Colonic mucosa (tissue), 4 donors: ENCODE results near the gene EXOC1. TPM values are rescaled to one million over a fixed set of nuclear protein-coding genes. Genes with fewer than 3 reads are reported as not detected.

ENCODE experiments used
- DNase-seq: peaks from one replicate; pipeline ENCODE4 v3.0.0-alpha.2; 2020
- H3K27ac ChIP-seq: fragments of 200-600 bp; one replicate; pipeline ENCODE4 v1.8.0; 2021
- H3K27me3 ChIP-seq: fragments of 200-600 bp; one replicate; pipeline ENCODE4 v1.8.0; 2021
- H3K36me3 ChIP-seq: fragments of 200-600 bp; one replicate; pipeline ENCODE4 v1.8.0; 2021
- H3K4me1 ChIP-seq: fragments of 200-600 bp; one replicate; pipeline ENCODE4 v1.8.0; 2021; ENCODE audit warnings: mild to moderate bottlenecking
- H3K4me3 ChIP-seq: fragments of 200-600 bp; one replicate; pipeline ENCODE4 v1.8.0; 2021
- H3K9ac ChIP-seq, 2 donors: one replicate each; pipeline ENCODE4 v1.7.0; 2013; ENCODE audit warnings: control low read depth in 2 of 2, low read depth in 2 of 2, low read length in 2 of 2
- H3K9me3 ChIP-seq: fragments of 200-600 bp; one replicate; pipeline ENCODE4 v1.8.0; 2021
- intact Hi-C: fragments of 100-400 bp; cut with DNase I; formaldehyde crosslinking; loops from one replicate; pipeline ENCODE4 v1.14.1; 2022
- total RNA-seq, 2 donors: library from RNA; stranded (reverse); fragmentation: NEBNext Ultra II Directional in 1 of 2; extraction: Animal tissue kit (Norgen Biotek cat#: 25700) in 1 of 2; gene quantifications; one replicate each; pipeline ENCODE4 v1.2.1, GENCODE V29; 2021
- TF ChIP-seq, protein P1 (sequence below): fragments of 200-600 bp; IDR thresholded peaks from one replicate; pipeline ENCODE4 v1.8.0; 2022; ENCODE audit warnings: antibody characterized with exemption, mild to moderate bottlenecking
- donor health status: healthy.
- donor health status: DM: no; HTN: no; CAD: no.
- donor health status: DM: no; HTN: no; CAD: no.

EXOC1 gene
- total RNA-seq, 2 donors from 2014 or later, result 28.9 to 31.8 TPM

DNA sequence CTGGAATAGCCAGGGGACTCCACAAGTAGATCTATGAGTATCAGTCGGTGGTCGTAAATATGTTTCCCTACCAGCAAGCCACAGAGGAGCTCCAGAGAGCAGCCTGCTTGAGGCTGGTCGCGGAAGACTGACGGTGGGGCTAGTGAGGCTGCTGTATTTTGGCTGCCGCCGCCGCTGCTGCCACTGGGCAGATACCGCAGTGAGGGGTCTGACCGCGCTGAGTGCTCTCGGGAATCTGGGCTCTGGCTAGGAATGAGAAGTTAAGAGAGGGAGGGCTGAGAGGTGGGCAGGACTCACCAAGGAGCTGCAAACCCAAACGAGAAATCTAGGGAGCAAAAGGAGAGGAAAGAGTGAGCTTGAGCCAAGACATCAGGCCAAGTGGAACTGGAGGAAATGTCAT is 33.8 kb upstream of the EXOC1 start, which contains the start of gene EXOC1L:
EXOC1L (plus strand) TSS at position 157 of the 400 bp plus-strand sequence; CDS start at position 394, 237 bp downstream.
- Histone ChIP-seq H3K27me3 (no peaks in the 10 kb centered on the region), H3K9me3 (no peaks in the 10 kb centered on the region), H3K27ac (no peak within 1 kb of the TSS), H3K4me1 (no peaks in the 10 kb centered on the region), H3K9ac (peak within 1 kb of the TSS in 1 of 2 donors; percentile 14), H3K36me3 (no peaks in the 10 kb centered on the region), H3K4me3 (no peak within 1 kb of the TSS)
- intact Hi-C loops, result no loop called here
- TF ChIP-seq, protein P1, sequence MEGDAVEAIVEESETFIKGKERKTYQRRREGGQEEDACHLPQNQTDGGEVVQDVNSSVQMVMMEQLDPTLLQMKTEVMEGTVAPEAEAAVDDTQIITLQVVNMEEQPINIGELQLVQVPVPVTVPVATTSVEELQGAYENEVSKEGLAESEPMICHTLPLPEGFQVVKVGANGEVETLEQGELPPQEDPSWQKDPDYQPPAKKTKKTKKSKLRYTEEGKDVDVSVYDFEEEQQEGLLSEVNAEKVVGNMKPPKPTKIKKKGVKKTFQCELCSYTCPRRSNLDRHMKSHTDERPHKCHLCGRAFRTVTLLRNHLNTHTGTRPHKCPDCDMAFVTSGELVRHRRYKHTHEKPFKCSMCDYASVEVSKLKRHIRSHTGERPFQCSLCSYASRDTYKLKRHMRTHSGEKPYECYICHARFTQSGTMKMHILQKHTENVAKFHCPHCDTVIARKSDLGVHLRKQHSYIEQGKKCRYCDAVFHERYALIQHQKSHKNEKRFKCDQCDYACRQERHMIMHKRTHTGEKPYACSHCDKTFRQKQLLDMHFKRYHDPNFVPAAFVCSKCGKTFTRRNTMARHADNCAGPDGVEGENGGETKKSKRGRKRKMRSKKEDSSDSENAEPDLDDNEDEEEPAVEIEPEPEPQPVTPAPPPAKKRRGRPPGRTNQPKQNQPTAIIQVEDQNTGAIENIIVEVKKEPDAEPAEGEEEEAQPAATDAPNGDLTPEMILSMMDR, result no peak
- no peak for DNase-seq

DNA sequence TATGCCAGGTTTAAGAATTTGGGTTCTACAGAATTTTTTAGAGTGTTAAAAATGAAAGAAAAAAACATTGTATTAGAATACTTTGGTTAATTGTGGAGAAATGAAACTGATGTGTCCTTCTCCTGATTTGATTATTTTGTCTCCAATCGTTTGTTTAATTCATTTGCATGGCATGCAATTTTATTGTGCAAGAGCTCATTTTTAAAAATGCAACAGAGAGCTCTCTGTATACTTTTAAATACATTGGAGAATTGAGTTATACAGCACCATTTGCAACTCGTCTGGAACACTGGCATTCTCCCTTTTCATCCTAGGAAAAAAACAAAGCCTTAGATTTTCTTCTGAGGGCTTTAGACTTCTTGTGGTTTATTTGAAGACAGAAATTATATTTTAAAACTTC is 33.2 kb upstream of the EXOC1 start:
- DNase-seq, result no peak
- no peaks in the 10 kb centered on the region for H3K27me3 ChIP-seq
- no peaks in the 10 kb centered on the region for H3K36me3 ChIP-seq
- intact Hi-C loops, result no loop called here
- H3K4me1 ChIP-seq, result no peaks in the 10 kb centered on the region
- H3K9me3 ChIP-seq, result no peaks in the 10 kb centered on the region
- no peak overlapping the region for H3K9ac ChIP-seq
- TF ChIP-seq, protein P1, result no peak
- no peak overlapping the region for H3K4me3 ChIP-seq
- H3K27ac ChIP-seq, result no peak overlapping the region

DNA sequence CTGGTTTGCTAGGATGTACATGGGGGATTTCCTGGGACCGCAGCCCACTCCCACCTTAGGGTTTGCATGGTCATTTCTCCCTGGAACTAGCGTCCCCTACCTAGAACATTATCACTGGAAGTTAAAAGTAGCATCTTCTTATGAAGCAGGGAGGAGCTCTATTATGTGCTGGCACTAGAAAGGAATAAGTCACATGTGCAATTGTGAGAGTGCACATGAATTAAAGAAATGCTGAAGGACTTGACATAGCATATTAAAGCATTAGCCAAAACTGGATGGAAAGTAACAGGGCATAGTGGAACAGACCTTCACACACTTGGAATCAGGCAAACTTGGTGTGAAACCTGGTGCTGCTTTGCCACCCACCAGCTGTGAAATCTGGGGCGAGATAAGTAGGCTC is 31.1 kb upstream of the EXOC1 start:
- DNase-seq, result no peak
- Histone ChIP-seq H3K27ac (no peak overlapping the region), H3K36me3 (no peaks in the 10 kb centered on the region), H3K4me1 (no peaks in the 10 kb centered on the region), H3K9ac (no peak overlapping the region), H3K4me3 (no peak overlapping the region), H3K27me3 (no peaks in the 10 kb centered on the region), H3K9me3 (no peaks in the 10 kb centered on the region)
- TF ChIP-seq, protein P1, result no peak
- intact Hi-C loops, result no loop called here

DNA sequence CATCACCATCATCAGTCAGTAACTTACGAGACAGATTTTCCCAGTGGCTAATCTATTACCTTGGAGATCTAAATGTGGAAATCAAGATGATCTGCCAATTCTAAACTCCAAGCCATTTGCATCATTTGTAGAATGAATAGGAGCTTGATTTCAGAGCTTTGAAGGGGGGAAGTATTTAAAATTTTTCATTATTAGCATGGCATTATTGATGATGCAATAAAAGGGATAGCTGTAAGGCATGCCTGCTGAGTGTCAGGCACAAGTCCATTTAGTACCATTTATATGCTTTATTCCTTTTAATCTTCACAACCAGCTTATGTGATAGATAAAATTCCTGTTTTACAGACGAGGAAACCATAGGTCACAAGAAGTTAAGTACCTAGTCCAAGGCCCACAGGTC is 28.6 kb upstream of the EXOC1 start:
- TF ChIP-seq, protein P1, result no peak
- Histone ChIP-seq H3K36me3 (no peaks in the 10 kb centered on the region), H3K4me3 (no peak overlapping the region), H3K9ac (no peak overlapping the region), H3K4me1 (no peaks in the 10 kb centered on the region), H3K27me3 (no peaks in the 10 kb centered on the region), H3K9me3 (no peaks in the 10 kb centered on the region), H3K27ac (no peak overlapping the region)
- intact Hi-C loops, result no loop called here
- DNase-seq, result no peak

DNA sequence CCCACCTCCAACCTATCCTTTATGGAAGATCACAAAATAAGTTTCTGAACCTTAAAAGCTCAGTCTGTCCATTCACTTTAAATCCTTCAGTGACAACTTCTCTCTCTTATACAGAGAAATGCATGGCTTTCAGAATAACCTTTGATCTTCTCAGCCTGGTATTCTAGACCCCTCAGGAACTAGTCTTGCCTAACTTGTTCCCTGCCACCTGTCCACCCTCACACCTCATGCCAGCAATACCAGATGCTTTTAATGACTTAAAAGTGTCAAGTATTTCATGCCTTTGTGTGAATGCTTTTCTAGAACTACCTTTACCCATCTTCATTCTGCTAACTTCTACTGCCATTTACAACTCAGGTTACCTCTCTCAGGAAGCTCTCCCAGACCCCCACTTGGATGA is 26.5 kb upstream of the EXOC1 start:
- TF ChIP-seq, protein P1, result no peak
- intact Hi-C loops, result no loop called here

More for the DNA sequence above, 26.5 kb upstream of the EXOC1 start:
- no peaks in the 10 kb centered on the region for H3K4me1 ChIP-seq
- no peak overlapping the region for H3K9ac ChIP-seq
- H3K27me3 ChIP-seq, result no peaks in the 10 kb centered on the region
- no peak overlapping the region for H3K27ac ChIP-seq
- H3K9me3 ChIP-seq, result no peaks in the 10 kb centered on the region
- no peaks in the 10 kb centered on the region for H3K36me3 ChIP-seq
- no peak for DNase-seq
- H3K4me3 ChIP-seq, result no peak overlapping the region
